NCI-H2081 treated with DMSO at 0.1 percent for 48 hours (cell line): ENCODE data around the gene HAPSTR1.

Source experiments
- DNase-seq: peaks from one replicate; lab custom pipeline; 2025; lab: John Stamatoyannopoulos, UW

Gene HAPSTR1

DNA sequence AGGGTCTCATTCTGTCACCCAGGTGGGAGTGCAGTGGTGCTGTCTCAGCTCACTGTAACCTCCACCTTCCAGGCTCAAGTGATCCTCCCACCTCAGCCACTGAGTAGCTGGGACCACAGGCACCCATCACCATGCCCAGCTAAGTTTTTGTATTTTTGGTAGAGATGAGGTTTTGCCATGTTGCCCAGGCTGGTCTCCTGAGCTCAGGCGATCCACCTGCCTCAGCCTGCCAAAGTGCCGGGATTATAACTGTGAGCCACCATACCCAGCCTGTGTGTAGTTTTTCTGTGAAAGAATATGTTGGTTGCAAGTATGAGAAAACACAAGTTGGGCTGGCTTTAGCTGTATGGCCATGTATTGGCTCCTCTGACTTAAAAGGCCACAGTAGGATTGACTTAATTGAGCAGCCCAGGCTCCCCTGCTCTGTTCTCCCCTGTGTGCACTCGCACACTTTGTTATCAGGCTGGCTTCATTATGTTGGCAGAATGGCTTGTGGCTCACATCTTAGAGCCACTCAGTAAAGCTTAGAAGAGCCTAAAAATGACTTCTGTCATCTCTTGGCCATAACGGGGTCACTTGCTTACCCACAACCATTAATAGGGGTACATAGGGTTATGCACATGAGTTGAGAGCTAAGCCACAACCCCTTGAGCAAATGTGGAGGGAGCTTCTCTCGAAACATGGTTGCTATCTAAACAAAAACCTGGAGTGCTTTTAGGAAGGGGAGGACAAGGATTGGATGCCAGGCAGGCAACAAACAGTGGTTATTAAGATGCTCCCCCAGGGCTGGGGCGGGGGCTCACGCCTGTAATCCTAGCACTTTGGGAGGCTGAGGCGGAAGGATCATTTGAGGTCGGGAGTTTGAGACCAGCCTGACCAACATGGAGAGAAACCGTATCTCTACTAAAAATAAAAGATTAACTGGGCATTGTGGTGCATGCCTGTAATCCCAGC, 6.1 kb downstream of the HAPSTR1 start:
- no peak for DNase-seq

- no peak for DNase-seq
Observed at GRCh38 chr16:9098377-9099090, 7.1 kb downstream of the HAPSTR1 start.

GRCh38 chr16:9099131-9099625, 7.7 kb downstream of the HAPSTR1 start:
- no peak for DNase-seq

- no peak for DNase-seq
Observed at GRCh38 chr16:9102379-9102778, 10.9 kb downstream of the HAPSTR1 start.

DNA sequence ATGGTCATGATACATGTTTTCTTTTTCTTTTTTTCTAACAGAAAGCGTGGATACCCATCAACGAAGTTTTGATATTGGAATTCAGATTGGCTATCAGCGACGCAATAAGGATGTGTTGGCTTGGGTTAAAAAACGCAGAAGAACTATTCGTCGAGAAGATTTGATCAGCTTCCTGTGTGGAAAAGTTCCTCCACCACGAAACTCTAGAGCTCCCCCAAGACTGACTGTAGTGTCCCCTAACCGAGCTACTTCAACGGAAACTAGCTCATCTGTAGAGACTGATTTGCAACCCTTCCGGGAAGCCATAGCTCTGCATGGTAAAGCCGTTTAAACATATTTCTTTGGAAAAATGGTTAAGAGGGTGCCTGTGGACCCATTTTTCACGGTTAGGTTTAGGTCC, 11.5 kb downstream of the HAPSTR1 start:
- no peak for DNase-seq

DNA sequence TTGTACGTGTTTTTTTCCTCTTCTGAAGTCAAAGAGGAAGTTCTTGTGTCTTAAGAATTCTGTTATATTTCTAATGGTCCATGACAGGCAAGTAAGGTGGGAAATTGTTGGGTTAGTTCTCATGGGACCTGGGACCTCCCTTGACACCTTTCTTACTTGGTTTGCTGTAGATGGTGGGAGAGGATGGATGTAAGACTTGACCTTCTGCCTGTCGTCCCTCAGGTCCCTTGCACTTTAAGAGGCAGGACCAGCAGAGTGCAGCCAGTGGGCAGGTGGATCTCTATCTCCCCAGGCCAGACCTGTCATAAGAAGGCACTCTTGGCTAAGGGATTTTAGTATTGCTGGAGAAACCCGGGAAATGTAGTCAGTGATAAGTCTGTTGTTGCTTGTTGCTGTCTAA, 12.1 kb downstream of the HAPSTR1 start:
- no peak for DNase-seq

DNA sequence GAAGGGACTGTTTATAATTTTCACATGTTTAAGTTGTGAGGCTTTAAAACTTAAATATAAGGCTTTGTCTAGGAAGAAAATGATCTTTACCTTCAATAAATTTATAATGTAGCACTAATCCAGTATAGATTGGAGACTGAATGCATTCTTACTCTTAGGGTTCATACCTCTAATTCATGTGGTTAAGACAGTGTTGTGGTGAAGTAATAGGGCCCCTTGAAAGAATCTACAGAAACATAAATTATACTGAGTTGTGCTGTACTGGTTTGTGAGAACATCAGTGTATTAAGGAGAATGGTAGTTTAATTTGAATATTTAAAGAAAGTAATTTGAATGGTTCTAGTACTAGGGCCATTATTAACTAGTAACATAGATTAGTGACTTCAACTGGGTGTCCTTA, 13.7 kb downstream of the HAPSTR1 start:
- no peak for DNase-seq

DNA sequence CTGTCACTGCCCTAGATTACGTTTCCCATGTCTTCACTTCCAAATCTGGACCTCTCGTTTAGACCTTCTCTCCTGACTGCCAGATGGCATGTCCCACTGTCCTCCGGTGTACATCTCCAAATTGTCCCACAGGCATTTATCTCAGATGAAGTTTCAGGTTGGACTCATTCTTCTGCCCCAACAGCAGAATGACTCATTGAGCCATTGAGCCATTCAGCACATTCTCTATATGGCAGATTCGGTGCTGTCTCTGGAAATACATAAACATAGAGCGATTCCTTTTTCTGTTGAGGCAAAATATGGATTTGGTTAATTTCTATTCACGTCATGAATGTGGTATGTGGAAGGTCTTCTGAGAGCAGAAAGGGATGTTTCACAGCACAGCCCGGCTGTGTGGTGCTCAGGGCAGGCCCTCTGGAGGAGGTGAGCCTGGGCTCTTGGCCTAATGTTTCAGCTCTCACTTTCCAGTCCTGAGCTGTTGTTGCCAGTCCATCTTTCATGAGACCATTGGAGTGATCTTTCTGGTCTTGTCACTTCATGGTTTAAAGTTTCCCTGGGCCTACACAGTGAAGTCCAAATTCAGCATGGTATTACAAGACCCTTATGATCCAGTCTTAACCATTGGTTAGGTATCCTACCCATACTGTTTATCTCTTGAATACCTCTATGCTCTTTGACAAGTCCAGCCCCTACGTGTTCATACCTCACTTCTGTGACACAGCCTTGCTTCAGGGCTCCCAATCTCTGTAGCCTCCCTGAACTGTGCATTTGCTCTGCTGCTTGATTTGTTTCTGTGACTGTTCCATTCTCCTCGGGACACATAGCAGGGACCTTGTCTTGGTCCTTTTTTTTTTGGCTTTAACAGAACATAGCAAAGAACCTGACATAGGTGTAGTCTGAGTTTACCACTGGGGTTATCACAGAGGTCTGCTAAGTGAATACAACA, 15.9 kb downstream of the HAPSTR1 start:
- DNase-seq = no peak

- no peak for DNase-seq
Observed at GRCh38 chr16:9109255-9109654, 17.8 kb downstream of the HAPSTR1 start.

GRCh38 chr16:9112166-9112843, 20.9 kb downstream of the HAPSTR1 start:
- no peak for DNase-seq

DNA sequence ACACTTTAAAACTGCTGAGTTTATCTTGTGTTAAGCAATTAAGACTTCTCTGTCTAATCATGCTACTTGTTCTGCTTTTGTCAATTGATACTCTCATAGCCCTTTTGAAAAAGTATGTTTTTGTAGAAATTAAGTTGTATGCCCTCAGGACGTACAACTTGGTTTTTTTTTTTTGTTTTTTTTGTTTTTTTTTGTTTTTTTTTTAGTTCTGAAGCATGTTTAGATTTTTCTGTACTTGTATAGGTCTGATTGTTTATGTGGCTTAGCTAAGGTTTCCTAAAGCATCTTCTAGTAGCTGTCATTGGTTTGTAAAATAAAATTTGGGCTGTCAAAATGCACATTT, 21.4 kb downstream of the HAPSTR1 start:
- no peak for DNase-seq

DNA sequence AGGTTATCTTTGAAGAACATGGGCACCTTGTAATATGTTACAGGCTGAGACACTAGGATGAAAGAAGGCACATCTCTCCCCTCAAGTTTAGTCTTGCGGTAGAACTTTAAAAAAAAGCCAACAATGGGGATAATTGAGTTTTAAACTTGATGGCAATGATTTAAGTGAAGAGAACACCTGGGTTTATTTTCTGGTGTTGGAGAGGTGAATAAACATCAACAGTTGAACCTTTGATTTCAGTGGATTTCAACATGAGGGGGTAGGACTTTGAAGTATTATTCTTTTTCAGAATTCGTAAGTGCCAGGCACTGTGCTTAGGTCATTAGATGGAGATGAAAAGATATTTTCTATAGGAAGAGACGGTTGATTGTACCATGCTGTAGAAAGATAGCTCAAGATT, 22.3 kb downstream of the HAPSTR1 start:
- DNase-seq = no peak

DNA sequence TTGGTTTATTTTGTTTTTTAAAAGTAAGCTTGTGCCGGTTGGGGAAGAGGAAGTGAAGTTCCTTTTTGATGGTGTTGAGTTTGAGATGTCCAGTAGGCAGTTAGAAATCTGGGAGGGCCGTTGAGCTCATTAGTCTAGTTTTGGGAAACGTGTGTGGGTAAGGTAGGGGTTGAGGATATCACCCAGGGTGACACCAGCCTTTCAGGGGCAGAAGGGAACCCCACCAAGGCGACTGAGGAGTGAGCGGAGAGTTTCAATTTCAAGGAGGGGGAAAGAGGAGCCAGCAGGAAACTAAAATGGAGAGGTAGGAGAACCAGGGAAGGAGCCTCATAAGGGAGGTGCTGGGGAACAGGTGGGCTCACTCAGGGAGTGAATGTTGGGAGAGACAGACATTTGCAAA, 22.7 kb downstream of the HAPSTR1 start:
- no peak for DNase-seq

- DNase-seq = no peak
Observed at GRCh38 chr16:9114842-9115241, 23.4 kb downstream of the HAPSTR1 start.

DNA sequence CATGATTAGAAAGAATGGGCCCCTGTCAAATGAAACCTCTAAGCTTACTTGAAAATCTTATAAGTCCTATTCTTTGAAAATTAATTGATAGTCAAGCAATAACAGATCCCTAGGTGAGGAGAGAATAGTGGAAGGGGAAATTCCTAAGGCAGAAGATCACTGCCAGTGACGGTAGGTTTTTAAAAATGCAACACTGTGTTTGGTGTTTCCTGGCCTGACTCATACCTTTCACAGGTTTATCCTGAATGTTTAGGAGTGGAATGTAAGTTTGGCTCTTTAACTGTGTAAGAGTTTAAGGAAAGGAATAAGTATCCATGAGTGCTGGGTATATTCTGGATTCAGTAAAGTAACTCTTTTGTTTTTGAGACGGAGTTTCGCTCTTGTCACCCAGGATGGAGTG, 23.8 kb downstream of the HAPSTR1 start:
- DNase-seq = no peak

GRCh38 chr16:9116141-9116540, 24.7 kb downstream of the HAPSTR1 start:
- no peak for DNase-seq

DNA sequence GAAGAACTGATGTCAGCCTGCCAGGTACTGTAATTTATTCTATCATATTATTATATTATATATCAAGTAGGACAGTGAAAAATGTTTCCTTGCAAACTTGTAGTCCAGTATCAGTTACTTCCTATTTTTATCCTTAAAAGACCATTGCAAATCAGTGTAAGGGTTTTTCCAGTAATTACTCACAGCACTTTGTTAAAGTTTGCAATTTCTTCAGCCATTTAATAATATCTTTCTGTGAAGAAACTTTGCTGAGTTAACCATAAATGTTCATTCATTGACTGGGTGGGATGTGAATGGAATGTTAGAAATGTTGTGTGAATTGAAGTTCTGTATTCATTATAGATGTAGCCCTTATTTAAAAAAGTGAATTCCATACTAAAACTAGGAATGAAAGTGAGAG, 26.7 kb downstream of the HAPSTR1 start:
- no peak for DNase-seq

DNA sequence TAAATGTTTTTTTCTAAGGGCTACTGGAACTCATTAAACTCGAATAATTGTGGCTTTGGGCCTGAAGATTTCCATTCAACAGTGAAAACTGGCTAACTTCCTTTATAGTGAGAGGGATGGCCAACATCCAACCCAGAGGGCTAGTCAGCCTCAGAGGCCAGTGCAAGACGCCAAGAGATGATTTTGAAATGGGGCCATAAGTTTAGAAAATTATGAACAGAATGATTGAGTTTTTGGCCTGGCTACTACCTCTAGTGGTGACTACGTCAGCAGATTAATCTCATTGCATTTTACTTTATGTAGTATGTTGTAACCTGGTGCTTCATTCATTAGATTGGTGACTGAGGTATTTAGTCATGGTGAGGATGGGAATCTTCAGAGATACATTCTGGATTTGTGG, 28.4 kb downstream of the HAPSTR1 start:
- DNase-seq = no peak

DNA sequence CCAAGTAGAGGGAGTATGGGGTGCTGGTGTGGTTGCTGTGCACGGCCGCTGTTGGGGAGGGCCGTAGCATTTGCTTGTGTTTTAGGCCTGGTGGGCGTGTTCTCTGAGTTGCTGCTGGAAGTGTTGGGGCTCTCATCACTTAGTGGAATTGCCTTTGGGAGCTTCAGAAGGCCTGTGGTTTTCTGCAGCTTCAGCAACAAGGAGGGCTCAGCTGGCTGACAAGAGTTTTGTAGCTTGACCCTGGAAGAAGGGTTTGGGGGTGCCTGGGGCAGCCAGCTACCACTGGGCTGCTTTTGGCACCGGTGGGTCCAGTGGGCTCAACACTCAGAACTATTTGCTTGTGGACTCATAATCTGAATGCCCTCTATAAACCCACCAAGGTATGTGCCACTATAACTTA, 30.9 kb downstream of the HAPSTR1 start:
- no peak for DNase-seq

- DNase-seq = no peak
Observed at GRCh38 chr16:9122969-9123368, 31.5 kb downstream of the HAPSTR1 start.

DNA sequence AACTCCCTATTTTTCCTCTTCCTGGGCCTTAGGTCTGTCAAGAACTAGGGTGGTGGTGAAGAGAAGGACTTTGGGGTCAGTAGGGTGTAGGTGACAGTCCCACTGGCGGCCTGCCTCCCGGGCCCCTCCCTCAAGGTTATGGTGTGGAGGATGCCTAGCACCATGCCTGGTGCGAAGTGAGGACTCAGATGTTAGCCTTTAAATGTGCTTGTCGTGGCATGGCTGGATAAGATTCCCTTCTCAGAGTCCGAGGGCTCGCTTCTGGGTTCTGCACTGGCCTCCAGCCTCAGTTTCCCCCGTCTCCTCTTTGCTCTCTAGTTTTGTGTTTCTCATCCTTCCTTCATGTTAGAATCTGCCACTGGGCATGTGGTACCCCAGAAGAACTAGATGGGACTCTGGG, 32.0 kb downstream of the HAPSTR1 start:
- no peak for DNase-seq

DNA sequence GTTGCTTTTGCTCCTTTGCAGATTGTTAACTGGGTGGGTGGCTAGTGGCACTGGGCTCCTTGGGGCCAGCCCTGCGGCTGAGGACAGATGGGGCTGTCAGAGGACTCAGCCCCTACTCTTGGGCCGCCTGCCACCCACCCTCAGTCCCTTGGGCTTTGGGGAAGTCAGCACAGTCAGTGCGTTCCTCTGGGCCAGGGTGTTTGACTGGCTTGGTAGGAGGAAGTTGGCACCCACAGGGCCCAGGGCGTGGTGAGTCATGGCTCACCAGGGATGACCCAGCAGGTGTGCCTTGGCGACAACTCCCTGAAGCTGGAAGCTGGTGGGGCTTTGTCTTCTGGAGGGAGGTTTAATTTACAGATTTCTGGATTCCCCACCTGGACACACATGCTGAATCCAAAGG, 32.4 kb downstream of the HAPSTR1 start:
- no peak for DNase-seq
